Osteoblast (primary cell): ENCODE measurements around the gene TRMU. TPM values are rescaled to one million over a fixed set of nuclear protein-coding genes. Genes with fewer than 3 reads are reported as not detected.
"Not testable (repeated sequence)": the region's sequence is repeated elsewhere in the genome, so short reads cannot be mapped to it uniquely, and the experiment has no call there.

ENCODE experiments used
- DNase-seq: peaks from one replicate; pipeline ENCODE4 v3.0.0; 2011; ENCODE audit warnings: low spot score, mixed read lengths; ENCODE audit not compliant: insufficient read length; ENCODE audit errors: missing footprints
- H2AFZ ChIP-seq: 2 replicates; pipeline ENCODE4 v1.6.0; 2011; ENCODE audit warnings: mild to moderate bottlenecking, low read length
- H3K27ac ChIP-seq: 2 replicates; pipeline ENCODE4 v1.5.1; 2011; ENCODE audit warnings: mild to moderate bottlenecking, low read depth, low read length, moderate library complexity
- H3K27me3 ChIP-seq: 2 replicates; pipeline ENCODE4 v1.6.0; 2012; ENCODE audit warnings: mild to moderate bottlenecking, control low read depth, inconsistent platforms, low read length, moderate library complexity; ENCODE audit not compliant: insufficient read depth
- H3K36me3 ChIP-seq: 2 replicates; pipeline ENCODE4 v1.5.1; 2011; ENCODE audit warnings: mild to moderate bottlenecking, low read length, control low read depth, moderate library complexity; ENCODE audit not compliant: insufficient read depth
- H3K4me1 ChIP-seq: 2 replicates; pipeline ENCODE4 v1.5.1; 2011; ENCODE audit warnings: mild to moderate bottlenecking, low read length, control low read depth, moderate library complexity; ENCODE audit not compliant: insufficient read depth
- H3K4me2 ChIP-seq: 2 replicates; pipeline ENCODE4 v1.6.0; 2011; ENCODE audit warnings: mild to moderate bottlenecking, low read length; ENCODE audit not compliant: insufficient read depth
- H3K4me3 ChIP-seq: fragments of 200-600 bp; sonication (generic); 3 replicates; pipeline ENCODE4 v1.5.1; 2012; ENCODE audit warnings: mild to moderate bottlenecking, low read length, inconsistent platforms; ENCODE audit not compliant: insufficient read depth
- H3K79me2 ChIP-seq: 2 replicates; pipeline ENCODE4 v1.6.0; 2012; ENCODE audit warnings: mild to moderate bottlenecking, low read length, control low read depth, inconsistent platforms; ENCODE audit not compliant: insufficient read depth
- H3K9me3 ChIP-seq: 2 replicates; pipeline ENCODE4 v1.5.1; 2011; ENCODE audit warnings: low read depth, low read length, control low read depth
- H4K20me1 ChIP-seq: 2 replicates; pipeline ENCODE4 v1.6.0; 2012; ENCODE audit warnings: mild to moderate bottlenecking, low read length, control low read depth; ENCODE audit not compliant: insufficient read depth
- total RNA-seq: library from RNA; depleted of rRNA; stranded (reverse); fragments of >200 nt; gene quantifications from 2 replicates; pipeline ENCODE4 v1.2.3, GENCODE V29; 2012
- TF ChIP-seq, protein P1 (sequence below): IDR thresholded peaks from 2 replicates; pipeline ENCODE4 v1.5.1; 2011; ENCODE audit warnings: mild to moderate bottlenecking, low read depth, low read length, moderate library complexity; ENCODE audit errors: extremely low read depth

TRMU gene
- total RNA-seq, 1 donor = 22.1 TPM

DNA sequence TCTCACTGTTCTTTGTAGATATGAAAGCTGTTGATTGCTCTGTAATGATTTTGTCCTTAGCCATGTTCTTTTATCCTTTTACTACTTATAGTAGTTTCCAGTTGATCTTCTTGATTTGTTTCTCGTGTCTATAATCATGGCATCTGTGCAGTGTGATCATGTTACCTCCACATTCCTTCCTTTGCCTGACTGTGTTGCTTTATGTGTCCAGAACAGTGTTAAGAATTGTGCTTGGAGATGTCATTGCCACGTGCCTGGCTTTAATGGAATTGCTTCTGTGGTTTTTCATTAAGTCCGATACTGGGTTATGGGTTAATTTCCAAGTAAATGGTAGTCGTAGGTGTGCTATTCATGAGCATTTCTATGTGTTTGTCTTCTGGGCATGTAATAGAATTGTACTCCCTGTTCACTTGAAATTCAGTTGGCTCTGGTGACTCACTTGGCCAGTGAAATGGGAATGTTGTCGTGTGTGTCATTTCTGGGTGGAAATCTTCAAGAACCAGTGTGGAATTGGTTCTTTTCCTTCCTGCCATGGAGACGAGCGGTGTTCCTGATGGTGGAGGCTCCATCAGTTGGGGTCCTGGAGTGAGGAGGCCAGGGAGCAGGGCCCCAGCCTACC is 32.1 kb upstream of the TRMU start:
- no peaks in the 10 kb centered on the region for H3K9me3 ChIP-seq
- TF ChIP-seq, protein P1, sequence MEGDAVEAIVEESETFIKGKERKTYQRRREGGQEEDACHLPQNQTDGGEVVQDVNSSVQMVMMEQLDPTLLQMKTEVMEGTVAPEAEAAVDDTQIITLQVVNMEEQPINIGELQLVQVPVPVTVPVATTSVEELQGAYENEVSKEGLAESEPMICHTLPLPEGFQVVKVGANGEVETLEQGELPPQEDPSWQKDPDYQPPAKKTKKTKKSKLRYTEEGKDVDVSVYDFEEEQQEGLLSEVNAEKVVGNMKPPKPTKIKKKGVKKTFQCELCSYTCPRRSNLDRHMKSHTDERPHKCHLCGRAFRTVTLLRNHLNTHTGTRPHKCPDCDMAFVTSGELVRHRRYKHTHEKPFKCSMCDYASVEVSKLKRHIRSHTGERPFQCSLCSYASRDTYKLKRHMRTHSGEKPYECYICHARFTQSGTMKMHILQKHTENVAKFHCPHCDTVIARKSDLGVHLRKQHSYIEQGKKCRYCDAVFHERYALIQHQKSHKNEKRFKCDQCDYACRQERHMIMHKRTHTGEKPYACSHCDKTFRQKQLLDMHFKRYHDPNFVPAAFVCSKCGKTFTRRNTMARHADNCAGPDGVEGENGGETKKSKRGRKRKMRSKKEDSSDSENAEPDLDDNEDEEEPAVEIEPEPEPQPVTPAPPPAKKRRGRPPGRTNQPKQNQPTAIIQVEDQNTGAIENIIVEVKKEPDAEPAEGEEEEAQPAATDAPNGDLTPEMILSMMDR = no peak
- no peaks in the 10 kb centered on the region for H3K27me3 ChIP-seq
- DNase-seq = peak; percentile 85
- H3K4me1 ChIP-seq = peaks cover 8% of the 10 kb centered on the region
- peak overlapping the region; percentile 42 for H3K27ac ChIP-seq
- H4K20me1 ChIP-seq = no peaks in the 10 kb centered on the region
- H3K4me2 ChIP-seq = peak overlapping the region; percentile 47
- peaks cover 14% of the 10 kb centered on the region for H3K36me3 ChIP-seq
- no peak overlapping the region for H3K4me3 ChIP-seq
- peaks cover 84% of the 10 kb centered on the region for H3K79me2 ChIP-seq
- H2AFZ ChIP-seq = peak overlapping the region; percentile 23

GRCh38 chr22:46308283-46308988 is 27.1 kb upstream of the TRMU start:
- no peak for DNase-seq
- Histone ChIP-seq H3K4me3 (no peak overlapping the region), H3K36me3 (peaks cover 17% of the 10 kb centered on the region), H3K27ac (no peak overlapping the region), H3K9me3 (no peaks in the 10 kb centered on the region), H4K20me1 (no peaks in the 10 kb centered on the region), H3K4me2 (no peak overlapping the region), H2AFZ (no peak overlapping the region), H3K27me3 (no peaks in the 10 kb centered on the region), H3K4me1 (peaks cover 4% of the 10 kb centered on the region), H3K79me2 (peaks cover 77% of the 10 kb centered on the region)
- TF ChIP-seq, protein P1 = no peak

- H3K27ac ChIP-seq = no peak overlapping the region
- peaks cover 17% of the 10 kb centered on the region for H3K36me3 ChIP-seq
- H4K20me1 ChIP-seq = no peaks in the 10 kb centered on the region
- DNase-seq = peak; percentile 64
- no peak overlapping the region for H2AFZ ChIP-seq
- no peak overlapping the region for H3K4me2 ChIP-seq
- TF ChIP-seq, protein P1 = no peak
- H3K4me1 ChIP-seq = no peaks in the 10 kb centered on the region
- no peak overlapping the region for H3K4me3 ChIP-seq
- H3K27me3 ChIP-seq = no peaks in the 10 kb centered on the region
- no peaks in the 10 kb centered on the region for H3K9me3 ChIP-seq
- peaks cover 69% of the 10 kb centered on the region for H3K79me2 ChIP-seq
These were observed 25.9 kb upstream of the TRMU start for GRCh38 chr22:46309526-46310085.

DNA sequence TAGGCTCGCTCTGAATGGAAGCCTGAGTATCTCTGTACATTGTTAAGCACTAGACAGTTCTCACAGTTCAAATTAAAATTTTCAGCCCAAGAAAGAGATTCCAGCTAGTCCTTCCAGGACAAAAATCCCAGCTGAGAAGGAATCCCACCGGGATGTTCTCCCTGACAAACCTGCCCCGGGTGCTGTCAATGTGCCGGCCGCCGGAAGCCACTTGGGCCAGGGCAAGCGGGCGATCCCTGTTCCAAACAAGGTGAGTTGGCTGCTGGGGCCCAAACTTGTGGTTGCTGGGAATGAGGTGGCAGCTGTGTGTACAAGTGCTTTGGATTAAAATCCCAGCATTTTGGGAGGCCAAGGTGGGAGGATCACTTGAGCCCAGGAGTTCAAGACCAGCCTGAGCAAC is 23.5 kb upstream of the TRMU start:
- TF ChIP-seq, protein P1 = no peak
- no peak overlapping the region for H3K4me2 ChIP-seq
- peaks cover 47% of the 10 kb centered on the region for H3K79me2 ChIP-seq
- no peak overlapping the region for H3K4me3 ChIP-seq
- no peak for DNase-seq
- no peaks in the 10 kb centered on the region for H3K9me3 ChIP-seq
- H4K20me1 ChIP-seq = no peaks in the 10 kb centered on the region
- no peak overlapping the region for H3K27ac ChIP-seq
- no peak overlapping the region for H2AFZ ChIP-seq
- no peaks in the 10 kb centered on the region for H3K4me1 ChIP-seq
- H3K36me3 ChIP-seq = peaks cover 17% of the 10 kb centered on the region
- H3K27me3 ChIP-seq = no peaks in the 10 kb centered on the region

GRCh38 chr22:46312848-46313247 is 22.7 kb upstream of the TRMU start:
- not testable (repeated sequence) for H4K20me1 ChIP-seq, H3K27ac ChIP-seq, H3K4me2 ChIP-seq, H2AFZ ChIP-seq, H3K4me1 ChIP-seq, H3K27me3 ChIP-seq, H3K4me3 ChIP-seq, H3K9me3 ChIP-seq, DNase-seq
- H3K79me2 ChIP-seq = peaks cover 39% of the 10 kb centered on the region
- peaks cover 17% of the 10 kb centered on the region for H3K36me3 ChIP-seq
